ENCODE data around the gene KLKB1.

Gene KLKB1

DNA sequence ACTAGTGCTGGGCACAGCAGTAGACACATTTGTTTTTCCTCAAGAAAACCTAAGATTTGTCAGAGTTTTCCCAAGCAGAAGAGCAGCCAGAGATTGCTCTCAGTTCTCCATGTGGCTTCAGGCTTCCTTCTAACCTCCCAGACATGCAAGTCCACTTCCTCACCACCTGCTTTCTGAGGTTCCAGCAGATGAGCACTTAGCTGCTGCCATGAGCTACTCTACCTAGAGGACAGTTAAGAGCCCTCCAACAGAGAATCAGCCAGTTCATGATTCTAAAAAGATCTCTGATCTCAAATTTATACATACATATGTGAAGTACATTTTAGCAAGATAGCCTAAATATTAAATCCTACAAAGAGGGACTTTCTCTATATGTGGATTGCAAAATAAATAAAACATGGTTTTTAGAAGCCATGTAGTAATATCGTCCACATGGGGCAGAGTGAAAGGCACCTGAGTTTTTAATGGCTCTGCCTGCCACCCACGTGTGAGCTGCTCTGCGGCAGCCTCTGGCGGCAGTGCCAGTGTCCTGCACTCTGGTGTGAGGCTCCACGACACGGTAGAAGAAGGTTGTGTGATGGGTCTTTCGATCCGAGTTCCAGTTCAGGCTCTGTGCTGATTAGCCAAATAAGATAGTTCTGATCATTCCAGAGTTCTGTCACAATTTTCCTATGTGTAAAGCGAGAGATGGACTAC lies 25.6 kb upstream of the KLKB1 start:
- no CpG with 5 or more reads among the region's 9 CpGs for WGBS (ENCODE audit: insufficient coverage, insufficient read length)
- Histone ChIP-seq H3K36me3 (ENCODE audit: control insufficient read depth, insufficient read depth, low read length) (no peaks in the 10 kb centered on the region), H3K9me3 (ENCODE audit: control insufficient read depth, insufficient read depth, low read length) (no peaks in the 10 kb centered on the region), H3K27ac (ENCODE audit: low read length) (no peak overlapping the region), H3K4me1 (ENCODE audit: control insufficient read depth, insufficient read depth, low read length) (no peaks in the 10 kb centered on the region), H3K27me3 (ENCODE audit: control insufficient read depth, insufficient read depth, low read length) (no peaks in the 10 kb centered on the region), H3K4me3 (ENCODE audit: low read length) (no peak overlapping the region)
- DNase-seq (ENCODE audit: low read depth, low spot score) = peak; percentile 48

DNA sequence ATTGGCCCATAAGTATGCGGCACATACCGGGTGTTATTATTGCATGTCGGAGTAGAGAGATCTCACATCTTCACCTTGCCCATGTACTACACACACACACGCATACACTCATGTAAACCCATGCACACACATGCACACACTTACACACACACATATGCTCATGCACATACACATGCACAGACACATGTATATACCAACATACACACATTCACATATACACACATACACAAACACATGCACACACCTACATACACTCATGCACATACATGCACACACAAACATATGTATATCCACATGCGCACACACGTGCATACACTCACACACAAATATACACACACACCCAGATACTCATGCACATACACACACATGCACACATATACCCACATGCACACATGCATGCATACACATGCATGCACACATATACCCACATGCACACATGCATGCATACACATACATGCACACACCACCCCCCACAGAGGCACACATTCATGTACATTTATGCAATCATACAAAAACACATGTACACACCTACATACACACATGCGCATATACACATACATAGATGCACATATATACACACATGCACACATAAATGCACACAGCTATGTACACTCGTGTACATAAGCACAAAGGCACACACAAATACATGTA lies 24.7 kb upstream of the KLKB1 start:
- Histone ChIP-seq H3K4me1 (ENCODE audit: control insufficient read depth, insufficient read depth, low read length) (no peaks in the 10 kb centered on the region), H3K27ac (ENCODE audit: low read length) (no peak overlapping the region), H3K9me3 (ENCODE audit: control insufficient read depth, insufficient read depth, low read length) (no peaks in the 10 kb centered on the region), H3K4me3 (ENCODE audit: low read length) (no peak overlapping the region), H3K36me3 (ENCODE audit: control insufficient read depth, insufficient read depth, low read length) (no peaks in the 10 kb centered on the region), H3K27me3 (ENCODE audit: control insufficient read depth, insufficient read depth, low read length) (no peaks in the 10 kb centered on the region)
- no peak for DNase-seq (ENCODE audit: low read depth, low spot score)
- WGBS (ENCODE audit: insufficient coverage, insufficient read length) = no CpG with 5 or more reads among the region's 8 CpGs

DNA sequence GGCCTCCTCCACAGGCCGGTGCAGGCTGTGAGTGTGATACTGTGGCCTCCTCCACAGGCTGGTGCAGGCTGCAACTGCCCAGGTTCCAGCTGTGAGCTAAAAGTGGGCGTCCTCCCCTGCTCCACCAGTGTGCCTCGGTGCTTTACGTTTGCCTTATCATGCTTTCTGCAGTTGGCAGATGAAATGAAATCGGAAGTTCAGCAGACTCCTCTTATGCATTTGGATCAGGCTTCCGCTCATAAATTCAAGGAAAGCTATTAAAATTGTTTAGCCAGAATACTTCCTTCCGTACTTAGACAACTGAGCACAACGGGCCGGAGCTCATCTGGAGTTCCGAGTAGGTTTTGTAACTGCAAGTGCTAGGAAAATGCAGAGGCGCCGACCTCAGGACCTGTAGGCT lies 23.9 kb upstream of the KLKB1 start:
- no peaks in the 10 kb centered on the region for H3K9me3 ChIP-seq (ENCODE audit: control insufficient read depth, insufficient read depth, low read length)
- no peak for DNase-seq (ENCODE audit: low read depth, low spot score)
- H3K4me3 ChIP-seq (ENCODE audit: low read length) = no peak overlapping the region
- H3K27ac ChIP-seq (ENCODE audit: low read length) = no peak overlapping the region
- no peaks in the 10 kb centered on the region for H3K36me3 ChIP-seq (ENCODE audit: control insufficient read depth, insufficient read depth, low read length)
- no peaks in the 10 kb centered on the region for H3K27me3 ChIP-seq (ENCODE audit: control insufficient read depth, insufficient read depth, low read length)
- WGBS (ENCODE audit: insufficient coverage, insufficient read length) = no CpG with 5 or more reads among the region's 12 CpGs
- H3K4me1 ChIP-seq (ENCODE audit: control insufficient read depth, insufficient read depth, low read length) = no peaks in the 10 kb centered on the region

DNA sequence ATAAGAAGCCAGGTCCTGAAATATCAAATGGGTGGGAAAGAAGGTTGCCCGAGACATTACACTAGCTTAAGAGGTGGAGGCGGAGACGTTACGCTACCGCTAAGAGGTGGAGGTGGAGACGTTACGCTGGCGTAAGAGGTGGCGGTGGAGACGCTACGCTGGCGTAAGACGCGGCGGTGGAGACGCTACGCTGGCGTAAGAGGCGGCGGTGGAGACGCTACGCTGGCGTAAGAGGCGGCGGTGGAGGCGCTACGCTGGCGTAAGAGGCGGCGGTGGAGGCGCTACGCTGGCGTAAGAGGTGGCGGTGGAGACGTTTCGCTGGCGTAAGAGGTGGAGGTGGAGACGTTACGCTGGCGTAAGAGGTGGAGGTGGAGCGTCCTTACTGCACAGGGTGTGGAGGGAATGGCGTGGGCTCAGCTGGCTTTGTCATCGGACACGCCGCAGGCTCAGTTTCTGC lies 23.2 kb upstream of the KLKB1 start:
- H3K4me3 ChIP-seq (ENCODE audit: low read length) = no peak overlapping the region
- no peak overlapping the region for H3K27ac ChIP-seq (ENCODE audit: low read length)
- WGBS (ENCODE audit: insufficient coverage, insufficient read length) = no CpG with 5 or more reads among the region's 45 CpGs
- H3K36me3 ChIP-seq (ENCODE audit: control insufficient read depth, insufficient read depth, low read length) = no peaks in the 10 kb centered on the region
- no peaks in the 10 kb centered on the region for H3K27me3 ChIP-seq (ENCODE audit: control insufficient read depth, insufficient read depth, low read length)
- no peaks in the 10 kb centered on the region for H3K9me3 ChIP-seq (ENCODE audit: control insufficient read depth, insufficient read depth, low read length)
- no peaks in the 10 kb centered on the region for H3K4me1 ChIP-seq (ENCODE audit: control insufficient read depth, insufficient read depth, low read length)
- no peak for DNase-seq (ENCODE audit: low read depth, low spot score)

DNA sequence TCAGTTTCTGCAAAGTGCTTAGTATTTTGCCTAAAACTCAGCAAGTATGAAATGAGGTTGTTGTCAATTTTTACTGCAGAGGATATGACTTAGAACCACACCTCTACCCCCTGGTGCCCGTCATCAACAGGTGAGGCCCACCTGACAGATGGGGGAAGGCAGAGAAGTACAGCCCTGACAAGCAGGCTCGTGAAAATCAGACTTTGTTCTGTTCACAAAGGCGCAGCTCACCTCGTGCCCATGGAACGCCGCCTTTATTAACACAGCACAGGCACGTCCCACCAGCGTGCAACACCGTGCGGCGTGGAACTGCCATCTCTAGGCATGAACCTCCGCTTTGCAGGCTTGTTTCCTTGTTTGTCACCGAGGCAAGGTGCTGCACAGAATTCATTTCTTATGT lies 22.6 kb upstream of the KLKB1 start:
- no peak overlapping the region for H3K4me3 ChIP-seq (ENCODE audit: low read length)
- H3K27ac ChIP-seq (ENCODE audit: low read length) = no peak overlapping the region
- no peaks in the 10 kb centered on the region for H3K4me1 ChIP-seq (ENCODE audit: control insufficient read depth, insufficient read depth, low read length)
- no peak for DNase-seq (ENCODE audit: low read depth, low spot score)
- no CpG with 5 or more reads among the region's 13 CpGs for WGBS (ENCODE audit: insufficient coverage, insufficient read length)
- no peaks in the 10 kb centered on the region; the same call in 1 of the 2 replicates for H3K9me3 ChIP-seq (ENCODE audit: control insufficient read depth, insufficient read depth, low read length)
- no peaks in the 10 kb centered on the region for H3K27me3 ChIP-seq (ENCODE audit: control insufficient read depth, insufficient read depth, low read length)
- H3K36me3 ChIP-seq (ENCODE audit: control insufficient read depth, insufficient read depth, low read length) = no peaks in the 10 kb centered on the region

DNA sequence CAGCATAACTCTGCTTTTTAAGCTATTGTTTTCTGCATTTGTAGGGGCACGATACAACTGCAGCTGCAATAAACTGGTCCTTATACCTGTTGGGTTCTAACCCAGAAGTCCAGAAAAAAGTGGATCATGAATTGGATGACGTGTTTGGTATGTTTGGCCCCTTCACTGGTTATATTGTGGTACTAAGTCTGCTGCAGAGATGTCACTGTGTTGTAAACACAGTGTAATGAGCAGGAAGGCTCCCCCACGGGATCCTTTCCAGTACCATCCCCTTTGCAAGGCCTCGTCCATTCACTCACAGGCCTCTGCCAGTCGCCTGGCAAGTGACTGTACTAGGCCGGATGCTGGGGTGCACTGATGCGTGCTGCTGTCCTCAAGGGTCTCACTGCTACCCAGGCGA lies 22.2 kb upstream of the KLKB1 start:
- H3K27ac ChIP-seq (ENCODE audit: low read length) = no peak overlapping the region
- WGBS (ENCODE audit: insufficient coverage, insufficient read length) = no CpG with 5 or more reads among the region's 8 CpGs
- H3K9me3 ChIP-seq (ENCODE audit: control insufficient read depth, insufficient read depth, low read length) = no peaks in the 10 kb centered on the region; the same call in 1 of the 2 replicates
- no peak for DNase-seq (ENCODE audit: low read depth, low spot score)
- H3K4me3 ChIP-seq (ENCODE audit: low read length) = no peak overlapping the region
- H3K4me1 ChIP-seq (ENCODE audit: control insufficient read depth, insufficient read depth, low read length) = no peaks in the 10 kb centered on the region
- no peaks in the 10 kb centered on the region for H3K36me3 ChIP-seq (ENCODE audit: control insufficient read depth, insufficient read depth, low read length)
- no peaks in the 10 kb centered on the region for H3K27me3 ChIP-seq (ENCODE audit: control insufficient read depth, insufficient read depth, low read length)

DNA sequence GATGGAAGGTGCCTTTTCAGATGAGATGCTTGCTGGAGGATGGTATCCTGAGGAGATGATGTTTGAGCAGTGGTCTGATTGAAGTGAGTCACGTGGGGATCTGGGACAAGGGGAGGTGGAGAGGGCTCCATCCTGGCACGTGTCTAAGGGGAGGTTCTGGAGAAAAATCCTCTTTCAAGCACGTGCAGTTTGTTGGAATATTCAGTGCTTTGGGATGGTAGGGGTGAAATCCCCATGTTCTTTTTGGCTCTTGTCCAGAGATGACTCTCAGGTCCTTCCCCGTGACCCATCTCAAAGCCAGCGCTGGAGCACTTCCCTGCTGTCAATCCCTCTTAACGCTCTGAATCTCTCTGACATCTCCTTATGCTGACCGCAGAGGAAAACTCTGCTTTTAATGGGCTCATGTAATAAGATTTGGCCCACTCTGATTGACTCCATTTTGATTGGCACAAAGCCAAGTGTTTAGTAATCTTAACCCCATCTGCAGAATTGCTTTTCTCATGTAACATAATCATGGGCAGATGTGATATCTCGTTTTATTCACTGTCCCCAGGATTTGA lies 10.8 kb upstream of the KLKB1 start:
- DNase-seq (ENCODE audit: low read depth, low spot score) = no peak
- H3K4me3 ChIP-seq (ENCODE audit: low read length) = no peak overlapping the region
- no peaks in the 10 kb centered on the region for H3K9me3 ChIP-seq (ENCODE audit: control insufficient read depth, insufficient read depth, low read length)
- no CpG with 5 or more reads among the region's 8 CpGs for WGBS (ENCODE audit: insufficient coverage, insufficient read length)
- H3K27ac ChIP-seq (ENCODE audit: low read length) = no peak overlapping the region
- no peaks in the 10 kb centered on the region for H3K4me1 ChIP-seq (ENCODE audit: control insufficient read depth, insufficient read depth, low read length)
- no peaks in the 10 kb centered on the region for H3K36me3 ChIP-seq (ENCODE audit: control insufficient read depth, insufficient read depth, low read length)
- no peaks in the 10 kb centered on the region for H3K27me3 ChIP-seq (ENCODE audit: control insufficient read depth, insufficient read depth, low read length)

DNA sequence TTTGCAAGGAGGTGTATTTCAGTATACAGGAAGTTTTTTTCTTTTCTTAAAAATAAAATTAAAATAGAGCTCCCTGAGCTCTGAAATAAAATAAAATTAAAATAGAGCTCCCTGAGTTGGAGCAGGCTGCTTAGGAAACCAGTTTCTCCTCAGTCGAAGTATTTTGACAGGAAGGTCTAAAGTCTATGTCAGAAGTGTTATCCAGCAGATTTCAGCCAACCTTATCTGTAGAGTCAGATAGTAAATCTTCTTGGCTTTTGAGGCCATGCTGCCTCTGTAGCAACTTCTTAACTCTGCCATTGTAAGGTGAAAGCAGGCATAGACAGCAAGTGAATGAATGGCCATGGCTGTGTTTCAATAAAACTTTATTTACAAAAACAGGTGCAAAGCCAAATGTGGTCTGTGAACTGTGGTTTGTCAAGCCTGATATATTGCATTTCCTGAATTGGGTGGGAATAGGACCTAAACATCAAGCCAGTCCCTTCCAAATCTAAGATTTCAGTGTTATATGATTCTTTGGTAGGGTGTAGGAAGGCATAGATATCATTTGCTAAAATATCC lies 9.5 kb upstream of the KLKB1 start:
- H3K4me1 ChIP-seq (ENCODE audit: control insufficient read depth, insufficient read depth, low read length) = no peaks in the 10 kb centered on the region
- H3K9me3 ChIP-seq (ENCODE audit: control insufficient read depth, insufficient read depth, low read length) = no peaks in the 10 kb centered on the region
- H3K36me3 ChIP-seq (ENCODE audit: control insufficient read depth, insufficient read depth, low read length) = no peaks in the 10 kb centered on the region
- no peak for DNase-seq (ENCODE audit: low read depth, low spot score)
- WGBS (ENCODE audit: insufficient coverage, insufficient read length) = no CpG with 5 or more reads among the region's 1 CpG
- H3K27me3 ChIP-seq (ENCODE audit: control insufficient read depth, insufficient read depth, low read length) = no peaks in the 10 kb centered on the region
- no peak overlapping the region for H3K27ac ChIP-seq (ENCODE audit: low read length)
- H3K4me3 ChIP-seq (ENCODE audit: low read length) = no peak overlapping the region

DNA sequence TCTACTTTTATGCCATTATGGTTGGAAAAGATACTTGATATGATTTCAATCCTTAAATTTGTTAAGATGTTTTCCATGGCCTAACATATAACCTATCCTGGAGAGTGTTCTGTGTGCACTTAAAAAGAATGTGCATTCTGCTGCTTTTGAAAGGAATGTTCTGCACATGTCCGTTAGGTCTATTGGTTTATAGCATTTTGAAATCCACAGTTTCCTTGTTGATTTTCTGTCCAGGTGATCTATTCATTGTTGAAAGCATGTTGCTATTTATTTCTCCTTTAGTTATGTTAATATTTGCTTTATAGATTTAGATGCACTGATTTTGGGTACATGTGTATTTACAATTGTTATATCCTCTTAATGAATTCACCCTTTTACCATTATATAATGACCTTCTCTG lies 5.7 kb upstream of the KLKB1 start:
- Histone ChIP-seq H3K27ac (ENCODE audit: low read length) (no peak overlapping the region), H3K4me3 (ENCODE audit: low read length) (no peak overlapping the region), H3K36me3 (ENCODE audit: control insufficient read depth, insufficient read depth, low read length) (0 out of 2 replicates have a peak, but pooled peaks cover 2% of the 10 kb centered on the region), H3K27me3 (ENCODE audit: control insufficient read depth, insufficient read depth, low read length) (no peaks in the 10 kb centered on the region), H3K9me3 (ENCODE audit: control insufficient read depth, insufficient read depth, low read length) (peaks cover 7% of the 10 kb centered on the region), H3K4me1 (ENCODE audit: control insufficient read depth, insufficient read depth, low read length) (no peaks in the 10 kb centered on the region)
- WGBS (ENCODE audit: insufficient coverage, insufficient read length) = no CpG with 5 or more reads among the region's 1 CpG
- DNase-seq (ENCODE audit: low read depth, low spot score) = no peak

DNA sequence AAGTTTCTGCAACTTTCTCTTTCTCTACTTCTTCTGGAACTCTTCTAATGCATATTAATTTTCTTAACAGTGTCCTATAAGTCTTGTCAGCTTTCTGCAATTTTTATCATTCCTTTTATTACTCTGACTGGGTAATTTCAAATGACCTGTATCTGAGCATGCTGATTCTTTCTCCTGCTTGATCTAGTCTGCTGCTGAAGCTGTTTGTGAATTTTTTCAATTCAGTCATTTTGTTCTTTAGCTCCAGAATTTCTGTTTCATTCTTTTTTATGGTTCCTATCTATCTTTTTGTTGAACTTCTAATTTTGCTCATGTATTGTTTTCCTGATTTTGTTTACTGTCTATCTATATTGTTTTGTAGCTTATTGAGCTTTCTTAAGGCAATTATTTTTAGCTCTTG lies 1.5 kb upstream of the KLKB1 start:
- 0 out of 2 replicates have a peak, but pooled peaks cover 2% of the 10 kb centered on the region for H3K36me3 ChIP-seq (ENCODE audit: control insufficient read depth, insufficient read depth, low read length)
- peaks cover 7% of the 10 kb centered on the region for H3K9me3 ChIP-seq (ENCODE audit: control insufficient read depth, insufficient read depth, low read length)
- H3K27me3 ChIP-seq (ENCODE audit: control insufficient read depth, insufficient read depth, low read length) = no peaks in the 10 kb centered on the region
- no peaks in the 10 kb centered on the region for H3K4me1 ChIP-seq (ENCODE audit: control insufficient read depth, insufficient read depth, low read length)
- H3K4me3 ChIP-seq (ENCODE audit: low read length) = no peak overlapping the region
- H3K27ac ChIP-seq (ENCODE audit: low read length) = no peak overlapping the region
- no peak for DNase-seq (ENCODE audit: low read depth, low spot score)
